ENCODE results near the gene SPAG17.

- TF ChIP-seq, protein P1, sequence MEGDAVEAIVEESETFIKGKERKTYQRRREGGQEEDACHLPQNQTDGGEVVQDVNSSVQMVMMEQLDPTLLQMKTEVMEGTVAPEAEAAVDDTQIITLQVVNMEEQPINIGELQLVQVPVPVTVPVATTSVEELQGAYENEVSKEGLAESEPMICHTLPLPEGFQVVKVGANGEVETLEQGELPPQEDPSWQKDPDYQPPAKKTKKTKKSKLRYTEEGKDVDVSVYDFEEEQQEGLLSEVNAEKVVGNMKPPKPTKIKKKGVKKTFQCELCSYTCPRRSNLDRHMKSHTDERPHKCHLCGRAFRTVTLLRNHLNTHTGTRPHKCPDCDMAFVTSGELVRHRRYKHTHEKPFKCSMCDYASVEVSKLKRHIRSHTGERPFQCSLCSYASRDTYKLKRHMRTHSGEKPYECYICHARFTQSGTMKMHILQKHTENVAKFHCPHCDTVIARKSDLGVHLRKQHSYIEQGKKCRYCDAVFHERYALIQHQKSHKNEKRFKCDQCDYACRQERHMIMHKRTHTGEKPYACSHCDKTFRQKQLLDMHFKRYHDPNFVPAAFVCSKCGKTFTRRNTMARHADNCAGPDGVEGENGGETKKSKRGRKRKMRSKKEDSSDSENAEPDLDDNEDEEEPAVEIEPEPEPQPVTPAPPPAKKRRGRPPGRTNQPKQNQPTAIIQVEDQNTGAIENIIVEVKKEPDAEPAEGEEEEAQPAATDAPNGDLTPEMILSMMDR (IDR thresholded peaks at IDR 0.05; ENCODE audit: low read depth, low read length) = no peak
- TF ChIP-seq EZH2phosphoT487 (IDR thresholded peaks at IDR 0.05; ENCODE audit: low read depth) = no peak
Measured at GRCh38 chr1:118104951-118105350, 80.1 kb downstream of the SPAG17 start.

Data from OCI-LY3 (cell line).